IPS DF 4.7 (cell line): ENCODE results near the gene AFG1L.

Experiments used
- DNase-seq: peaks from one replicate; pipeline ENCODE4 v3.0.0-alpha.2; 2013; ENCODE audit warnings: low spot score; ENCODE audit errors: extremely low read depth

AFG1L gene

DNA sequence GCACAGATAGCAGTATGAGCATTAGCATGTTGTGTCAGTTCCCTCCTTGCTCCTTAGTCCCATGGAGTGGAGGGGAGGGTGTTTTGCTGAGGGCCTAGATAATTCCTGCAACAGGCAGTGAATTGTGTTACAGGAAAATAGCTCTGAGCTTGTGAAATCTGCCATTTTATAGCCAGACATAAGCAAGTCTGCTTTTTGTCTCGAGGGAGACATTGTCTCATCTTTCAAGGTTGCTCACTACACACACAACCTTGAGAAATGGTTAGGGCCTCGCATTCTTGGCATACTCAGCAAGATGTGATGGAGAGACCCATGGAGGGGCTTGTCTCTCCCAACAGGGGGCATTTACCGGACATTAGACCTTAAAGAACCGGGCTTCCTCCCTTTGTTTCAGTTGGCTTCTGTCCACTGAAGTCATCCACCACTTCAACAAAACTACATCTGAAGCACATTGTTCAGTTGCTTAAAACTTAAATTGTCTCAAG lies 157.9 kb downstream of the AFG1L start:
- DNase-seq: peak; percentile 2

DNA sequence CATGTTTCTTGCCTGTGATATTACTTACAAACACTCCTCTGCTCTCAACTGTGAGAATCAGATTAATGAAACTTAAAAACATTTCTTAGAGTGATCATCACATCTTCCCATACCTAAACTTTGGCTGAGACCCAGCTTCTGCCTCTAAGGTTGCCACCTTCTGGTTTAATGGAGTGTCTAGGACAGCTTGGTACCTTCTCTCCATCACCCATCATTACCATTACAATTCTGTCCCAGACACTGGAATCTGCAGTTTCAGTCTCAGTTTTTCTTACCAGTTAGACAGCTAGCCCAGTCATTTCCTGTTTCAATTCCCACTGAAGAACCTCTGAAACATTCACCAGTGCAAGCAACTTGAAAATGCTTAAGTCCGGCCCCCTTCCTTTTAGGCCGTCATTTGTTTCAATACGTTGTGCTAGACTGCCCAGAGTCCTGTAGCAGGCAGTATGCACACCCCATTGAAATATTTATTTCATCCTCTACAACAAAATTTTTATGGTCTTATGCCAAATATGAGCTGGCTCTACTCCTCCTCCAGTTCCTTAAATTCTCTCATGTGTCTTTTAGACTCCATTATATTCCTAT lies 158.8 kb downstream of the AFG1L start:
- no peak for DNase-seq

DNA sequence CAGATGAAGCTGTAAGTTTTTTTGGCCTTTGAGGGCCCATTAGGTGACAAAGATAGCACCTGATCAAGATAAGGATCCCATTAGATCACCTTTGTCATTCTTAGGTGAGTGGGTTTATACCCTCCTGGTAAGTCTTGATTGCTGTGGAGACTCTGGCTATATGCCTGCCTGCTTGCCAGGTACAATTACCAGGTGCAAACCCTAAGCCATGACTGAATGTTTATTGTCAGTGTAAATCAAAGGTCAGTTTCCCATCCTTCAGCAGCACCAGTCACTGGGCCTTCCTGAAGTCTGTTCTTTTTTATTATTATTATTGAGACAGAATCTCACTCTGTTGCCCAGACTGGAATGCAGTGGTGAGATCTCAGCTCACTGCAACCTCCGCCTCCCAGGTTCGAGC lies 159.5 kb downstream of the AFG1L start:
- no peak for DNase-seq

DNA sequence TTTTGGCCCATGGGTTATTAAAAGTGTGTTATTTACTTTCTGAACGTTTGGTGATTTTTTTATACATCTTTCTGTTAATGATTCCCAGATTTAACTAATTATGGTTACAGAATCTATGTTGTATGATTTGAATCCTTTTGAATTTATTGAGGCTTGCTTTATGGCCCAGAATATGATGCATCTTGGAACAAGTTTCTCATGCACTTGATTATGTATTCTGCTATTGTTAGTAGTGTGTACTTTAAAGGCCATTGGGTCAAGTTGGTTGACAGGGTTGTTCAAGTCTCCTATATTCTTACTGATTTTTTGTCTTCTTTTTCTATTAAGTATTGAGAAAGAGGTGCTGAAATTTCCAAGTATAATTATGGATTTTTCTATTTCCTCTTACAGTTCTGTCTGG lies 160.8 kb downstream of the AFG1L start:
- no peak for DNase-seq

DNA sequence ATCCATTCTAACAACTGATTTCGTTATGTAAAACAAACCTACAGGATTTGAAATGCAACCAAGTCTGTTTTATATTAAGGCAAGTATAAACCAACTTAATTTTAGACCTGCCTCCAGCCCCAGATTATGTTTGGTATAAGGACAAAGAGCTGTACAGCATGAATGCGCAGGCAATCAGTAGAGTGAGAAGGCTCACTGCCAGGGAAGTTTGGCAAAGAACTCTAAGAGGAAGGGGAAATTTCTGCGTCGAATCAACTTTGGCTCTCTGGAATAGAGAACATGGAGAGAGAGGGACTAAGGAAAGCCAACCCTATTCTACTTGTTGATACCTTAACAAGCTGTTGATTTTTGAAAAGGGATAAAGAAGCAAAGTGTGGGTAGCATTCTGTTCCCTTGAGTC lies 168.9 kb downstream of the AFG1L start:
- DNase-seq: no peak

DNA sequence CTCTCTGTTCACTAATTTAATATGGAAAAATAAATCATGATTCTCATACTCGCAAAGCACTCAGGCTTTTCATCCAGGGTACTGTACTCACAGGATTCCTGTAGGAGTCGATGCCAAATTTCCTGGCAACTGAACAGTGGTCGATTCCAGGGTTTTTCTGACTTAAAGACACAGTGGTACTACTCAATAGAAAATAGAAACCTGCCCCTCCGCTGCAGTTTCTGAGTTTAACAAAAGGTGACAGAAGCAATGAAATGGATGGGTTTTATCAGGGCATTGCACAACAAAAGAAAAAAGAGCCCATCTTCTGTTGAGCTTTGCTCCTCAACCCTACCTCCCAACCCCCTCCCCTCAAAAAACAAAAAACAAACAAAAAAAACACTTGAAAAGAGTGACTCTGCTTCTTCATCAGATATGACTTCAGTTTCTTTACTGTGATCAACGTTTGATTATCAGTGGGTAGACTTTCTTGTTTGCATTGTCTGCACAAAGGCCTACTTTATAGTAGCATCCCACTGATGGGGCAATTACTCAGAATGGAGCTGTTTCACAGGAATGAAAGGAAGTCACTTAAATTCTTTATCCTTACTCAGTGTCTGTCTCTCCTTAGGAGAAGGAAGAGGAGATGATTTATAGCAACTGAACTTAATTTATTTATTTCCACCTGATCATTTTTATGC lies 169.7 kb downstream of the AFG1L start:
- DNase-seq: no peak

DNA sequence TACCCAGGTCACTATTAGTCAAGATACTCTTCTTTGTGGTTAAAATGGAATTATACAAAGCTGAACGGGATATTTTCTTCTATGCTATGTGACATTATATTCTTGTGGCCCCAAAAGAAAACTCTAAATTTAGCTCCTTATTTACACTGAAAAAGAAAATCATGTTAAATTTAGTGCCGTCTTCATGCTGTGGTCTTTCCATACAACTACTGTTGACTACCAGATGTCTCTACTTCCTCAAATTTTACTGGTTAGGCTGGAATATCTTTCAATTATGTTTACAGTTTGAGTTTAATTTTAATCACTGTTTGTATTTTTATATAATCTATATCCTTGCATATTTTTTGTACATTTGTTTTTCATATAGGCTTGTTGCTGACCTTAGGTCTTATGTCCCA lies 170.2 kb downstream of the AFG1L start:
- no peak for DNase-seq

DNA sequence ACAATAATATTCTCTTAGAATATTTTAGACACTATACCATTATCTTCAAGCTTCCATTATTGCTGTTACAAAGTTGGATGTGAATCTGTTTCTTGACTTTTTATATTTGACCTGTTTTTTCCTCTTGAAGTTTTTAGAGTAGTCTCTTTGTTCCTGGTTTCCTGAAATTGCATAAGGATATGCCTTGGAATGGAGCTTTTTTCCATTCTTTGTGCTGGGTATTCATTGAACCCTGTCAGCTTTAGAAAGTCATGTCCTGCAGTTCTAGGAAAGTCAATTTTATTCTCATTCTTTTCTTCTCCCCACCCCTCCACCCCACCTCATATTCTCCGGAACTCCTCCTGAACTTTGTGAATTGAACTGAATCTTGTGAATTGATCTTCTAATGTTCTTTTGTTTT lies 173.5 kb downstream of the AFG1L start:
- DNase-seq: no peak

DNA sequence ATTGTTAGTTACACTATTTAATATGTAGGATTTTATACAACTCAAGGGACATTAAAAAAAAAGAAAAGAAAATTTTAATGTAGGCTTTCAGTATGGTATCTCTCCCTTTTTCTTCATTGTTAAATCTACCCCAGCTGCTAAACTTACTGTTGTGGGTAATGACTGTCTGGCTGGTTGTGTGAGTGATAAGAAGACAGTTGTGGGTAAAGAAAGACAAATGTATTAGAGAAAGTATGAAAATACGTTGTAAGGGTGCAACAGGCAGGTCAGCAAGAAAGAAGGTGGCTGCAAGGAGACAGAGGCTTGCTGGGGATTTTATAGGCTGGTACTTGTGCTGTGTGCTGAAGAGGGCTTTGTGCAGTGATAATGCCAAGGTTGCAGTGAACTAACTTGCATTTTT lies 174.5 kb downstream of the AFG1L start:
- DNase-seq: no peak

DNA sequence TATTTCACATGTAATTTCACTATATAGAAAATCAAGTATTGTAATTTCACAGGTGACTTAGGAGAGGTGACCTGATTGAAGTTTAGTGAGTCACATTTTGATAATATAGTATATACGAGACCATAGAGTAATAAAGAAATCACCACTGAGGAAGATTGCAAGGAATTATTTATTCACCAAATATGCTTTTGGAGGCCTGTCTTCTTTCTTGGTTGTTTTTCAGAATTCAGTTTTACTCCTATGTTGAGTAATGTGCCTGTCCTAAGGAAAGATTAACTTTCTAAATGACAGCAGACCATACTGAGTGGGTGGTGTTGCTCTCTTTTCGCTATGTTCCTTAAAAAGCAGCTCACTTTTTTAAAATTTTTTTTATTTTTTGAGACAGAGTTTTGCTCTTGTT lies 178.3 kb downstream of the AFG1L start:
- no peak for DNase-seq

DNA sequence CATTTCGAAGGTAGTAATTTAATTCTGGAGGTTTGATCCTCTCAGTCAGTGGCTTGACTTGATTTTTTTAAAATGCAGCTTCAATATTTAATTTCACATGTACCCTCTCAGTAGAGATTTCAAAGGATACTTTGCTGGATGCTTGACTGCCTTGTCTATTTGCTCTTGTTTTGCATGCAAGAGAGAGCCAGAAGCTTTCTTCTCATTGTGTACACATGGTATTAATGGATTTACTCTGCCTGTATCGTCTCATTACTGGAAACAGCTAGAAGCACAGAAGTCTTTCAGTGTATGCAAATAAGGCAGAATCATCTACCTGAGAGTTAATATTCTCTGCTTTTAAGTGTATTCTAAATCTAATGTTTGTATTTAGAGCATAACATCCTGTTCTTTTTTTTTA lies 181.5 kb downstream of the AFG1L start:
- no peak for DNase-seq

DNA sequence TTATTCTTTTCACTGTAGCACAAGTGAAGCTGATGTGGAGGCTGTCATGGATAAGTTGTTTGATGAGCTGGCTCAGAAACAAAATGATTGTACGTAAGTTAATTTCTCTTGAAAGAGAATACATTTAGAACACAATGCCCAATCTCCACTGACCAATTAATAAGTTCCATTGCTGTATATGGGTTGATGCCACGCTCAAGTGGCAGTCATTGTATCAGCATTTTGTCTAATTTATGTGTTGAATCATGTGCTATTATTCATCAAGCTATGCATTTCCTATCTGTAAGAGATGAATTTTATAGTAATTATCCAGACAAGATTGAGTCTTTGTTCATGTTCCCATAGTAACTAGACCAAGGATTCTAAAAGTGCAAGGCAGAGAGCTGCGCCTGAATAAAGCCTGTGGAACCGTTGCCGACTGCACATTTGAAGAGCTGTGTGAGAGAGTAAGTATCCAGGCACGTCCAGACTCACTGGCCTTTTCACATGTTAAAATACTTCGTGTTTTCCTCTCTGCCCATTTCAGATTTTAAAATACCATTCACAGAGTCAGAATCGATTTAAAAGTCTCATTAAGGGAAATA lies 182.1 kb downstream of the AFG1L start:
- no peak for DNase-seq

DNA sequence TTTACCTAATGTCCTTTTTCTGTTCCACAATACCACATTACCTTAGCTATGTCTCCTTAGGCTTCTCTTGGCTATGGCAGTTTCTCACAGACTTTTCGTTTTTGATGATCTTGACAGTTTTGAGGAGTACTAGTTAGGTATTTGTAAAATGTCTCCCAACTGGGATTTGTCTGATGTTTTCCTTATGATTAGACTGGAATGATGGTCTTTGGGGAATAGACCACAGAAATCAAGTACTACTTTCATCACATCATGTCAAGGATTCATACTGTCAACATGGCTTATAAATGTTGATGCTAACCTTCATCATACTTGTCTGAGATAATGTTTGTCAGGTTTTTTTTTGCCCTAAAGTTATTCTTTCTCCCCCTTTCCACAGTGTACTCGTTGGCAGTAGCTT lies 187.7 kb downstream of the AFG1L start:
- DNase-seq: no peak

DNA sequence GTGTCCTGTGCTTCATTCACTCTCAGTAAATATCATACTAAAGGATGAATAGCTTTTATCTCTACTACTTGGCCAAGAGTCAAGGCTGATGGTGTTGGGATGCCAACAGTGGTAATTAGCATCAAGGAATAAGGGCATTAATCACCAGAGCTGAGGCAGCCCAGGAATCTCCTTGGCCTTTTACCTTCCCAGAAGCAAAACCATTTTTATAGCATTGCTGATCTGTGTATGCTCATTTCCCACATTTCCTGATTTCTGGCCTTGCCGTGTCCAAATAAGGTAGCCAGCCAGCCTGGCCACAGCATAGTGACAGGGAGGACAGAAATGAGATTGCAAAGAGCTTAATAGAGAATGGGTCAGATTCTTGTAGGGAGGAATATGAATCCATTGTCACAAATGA lies 189.2 kb downstream of the AFG1L start:
- no peak for DNase-seq

DNA sequence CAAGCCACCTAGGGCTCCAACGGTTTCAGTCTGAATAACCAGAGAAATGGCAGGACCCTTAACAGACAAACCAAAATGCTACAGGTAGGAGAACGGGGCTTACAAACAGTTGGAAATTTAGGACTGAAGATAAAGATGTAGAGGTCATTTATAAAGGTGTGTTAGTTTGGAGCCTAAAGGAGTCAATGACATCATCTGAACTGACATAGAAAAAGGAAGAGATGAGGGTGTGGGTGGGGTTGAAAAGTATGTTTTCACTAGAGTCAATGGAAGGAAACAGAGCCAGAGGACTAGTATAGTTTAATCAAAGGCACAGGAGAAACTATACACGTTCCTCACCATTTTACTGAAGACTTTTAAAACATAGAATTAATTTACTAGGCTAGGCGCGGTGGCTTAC lies 194.8 kb downstream of the AFG1L start:
- no peak for DNase-seq

DNA sequence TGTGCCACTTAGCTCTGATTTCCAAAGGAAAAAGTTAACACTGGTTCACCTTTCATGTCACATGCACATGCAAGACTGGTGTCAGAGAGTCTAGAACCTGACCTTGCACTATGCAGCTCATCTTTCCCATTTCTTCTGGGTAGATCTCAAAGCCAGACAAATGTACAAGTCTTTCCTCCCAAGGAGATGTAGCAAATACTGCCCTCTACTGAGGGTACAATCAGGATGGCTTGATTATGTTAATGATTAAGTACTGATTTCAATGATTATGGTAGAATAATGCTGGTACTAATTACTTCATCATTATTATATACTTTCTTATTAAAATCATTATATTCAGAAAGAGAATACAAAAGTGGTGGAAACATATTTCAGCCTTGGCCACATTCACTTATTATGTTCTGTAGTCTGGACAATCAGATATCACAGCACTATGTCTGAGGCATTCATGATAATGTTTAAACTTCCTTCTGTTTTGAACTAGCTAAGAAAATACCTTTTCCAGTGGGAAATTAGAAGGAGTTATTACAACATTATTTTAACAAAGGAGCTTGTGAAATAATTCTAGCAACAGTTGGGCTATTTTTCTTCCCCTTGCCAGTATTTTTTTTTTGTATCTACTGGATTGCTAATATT lies 197.4 kb downstream of the AFG1L start:
- no peak for DNase-seq

DNA sequence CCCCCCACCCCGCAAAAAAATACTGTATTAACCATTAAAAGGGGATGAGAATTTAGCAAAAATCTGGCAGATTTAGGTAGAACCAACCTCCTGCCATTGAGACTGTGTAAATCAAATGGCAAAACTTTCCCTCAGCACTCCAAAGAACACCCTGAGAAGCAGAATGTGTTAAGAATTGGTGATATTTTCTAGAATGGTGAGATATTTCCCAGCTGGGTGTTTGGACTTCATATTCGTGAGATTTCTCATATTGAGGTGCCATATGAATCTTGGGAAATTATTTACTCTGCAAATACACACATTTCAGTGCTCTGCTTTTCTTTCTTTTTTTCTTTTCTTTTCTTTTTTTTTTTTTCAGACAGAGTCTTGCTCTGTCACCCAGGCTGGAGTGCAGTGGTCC lies 199.6 kb downstream of the AFG1L start:
- DNase-seq: no peak

DNA sequence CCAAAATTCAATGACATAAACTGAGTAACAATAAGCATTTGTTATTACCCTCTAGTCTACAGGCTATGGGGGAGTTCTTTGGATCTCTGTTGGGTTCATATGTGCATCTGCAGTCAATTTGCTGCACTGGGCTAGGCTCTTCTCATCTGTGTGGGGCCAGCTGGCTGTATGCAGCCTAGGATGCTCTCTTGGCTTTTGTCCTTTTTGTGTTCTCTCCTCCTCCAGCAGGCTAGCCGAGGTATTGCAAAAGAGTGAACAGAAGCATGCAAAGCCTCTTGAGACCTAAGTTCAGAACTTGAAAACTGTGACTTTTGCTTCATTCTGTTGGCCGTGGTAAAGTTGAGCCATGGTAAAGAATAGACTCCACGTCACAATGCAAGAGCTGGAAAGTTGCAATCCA lies 203.0 kb downstream of the AFG1L start:
- DNase-seq: peak; percentile 60

DNA sequence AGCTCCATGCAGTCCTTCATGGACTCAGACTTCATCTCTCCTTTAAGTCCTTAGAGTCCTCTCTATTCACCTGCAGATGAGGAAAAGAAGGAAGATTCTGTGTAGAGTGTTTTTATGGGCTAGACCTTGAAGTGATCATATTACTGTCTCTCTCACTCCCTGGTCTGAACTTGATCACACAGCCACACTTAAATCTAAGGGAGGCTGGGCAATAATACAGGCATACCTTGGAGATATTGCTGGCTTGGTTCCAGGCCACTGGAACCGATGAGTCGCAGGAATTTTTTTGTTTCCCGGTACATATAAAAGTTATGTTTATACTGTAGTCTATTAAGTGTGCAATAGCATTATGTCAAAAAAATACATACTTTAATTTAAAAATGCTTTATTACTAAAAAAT lies 206.7 kb downstream of the AFG1L start:
- DNase-seq: no peak

DNA sequence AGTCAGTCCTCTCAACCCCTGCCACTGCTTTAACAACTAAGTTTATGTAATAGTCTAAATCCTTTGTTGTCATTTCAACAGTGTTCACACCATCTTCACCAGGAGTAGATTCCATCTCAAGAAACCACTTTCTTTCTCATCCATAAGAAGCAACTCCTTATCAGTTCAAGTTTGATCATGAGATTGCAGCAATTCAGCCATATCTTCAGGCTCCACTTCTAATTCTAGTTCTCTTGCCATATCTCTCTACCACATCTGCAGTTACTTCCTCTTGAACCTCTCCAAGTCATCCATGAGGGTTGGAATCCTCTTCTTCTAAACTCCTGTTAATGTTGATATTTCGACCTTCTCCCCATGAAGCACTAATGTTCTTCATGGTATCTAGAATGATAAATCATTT lies 208.0 kb downstream of the AFG1L start:
- DNase-seq: no peak

DNA sequence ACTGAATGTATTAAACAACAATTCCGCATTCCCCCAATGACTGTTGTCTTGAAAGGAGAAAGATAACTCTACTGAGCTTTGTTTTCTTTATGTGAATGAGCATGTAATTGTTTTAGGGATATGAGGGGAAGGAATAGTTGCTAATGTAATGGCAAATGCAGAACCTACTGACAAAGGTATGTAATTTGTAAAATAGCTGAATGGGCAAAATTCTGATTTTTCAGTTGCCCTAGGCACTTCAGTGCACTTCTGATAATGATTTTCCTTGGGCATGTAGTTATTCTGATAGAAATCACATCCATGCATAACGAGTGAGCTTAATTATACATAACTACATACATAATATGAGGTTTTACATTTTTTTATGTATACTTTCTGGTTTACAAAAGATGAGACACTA lies 212.5 kb downstream of the AFG1L start:
- DNase-seq: no peak

DNA sequence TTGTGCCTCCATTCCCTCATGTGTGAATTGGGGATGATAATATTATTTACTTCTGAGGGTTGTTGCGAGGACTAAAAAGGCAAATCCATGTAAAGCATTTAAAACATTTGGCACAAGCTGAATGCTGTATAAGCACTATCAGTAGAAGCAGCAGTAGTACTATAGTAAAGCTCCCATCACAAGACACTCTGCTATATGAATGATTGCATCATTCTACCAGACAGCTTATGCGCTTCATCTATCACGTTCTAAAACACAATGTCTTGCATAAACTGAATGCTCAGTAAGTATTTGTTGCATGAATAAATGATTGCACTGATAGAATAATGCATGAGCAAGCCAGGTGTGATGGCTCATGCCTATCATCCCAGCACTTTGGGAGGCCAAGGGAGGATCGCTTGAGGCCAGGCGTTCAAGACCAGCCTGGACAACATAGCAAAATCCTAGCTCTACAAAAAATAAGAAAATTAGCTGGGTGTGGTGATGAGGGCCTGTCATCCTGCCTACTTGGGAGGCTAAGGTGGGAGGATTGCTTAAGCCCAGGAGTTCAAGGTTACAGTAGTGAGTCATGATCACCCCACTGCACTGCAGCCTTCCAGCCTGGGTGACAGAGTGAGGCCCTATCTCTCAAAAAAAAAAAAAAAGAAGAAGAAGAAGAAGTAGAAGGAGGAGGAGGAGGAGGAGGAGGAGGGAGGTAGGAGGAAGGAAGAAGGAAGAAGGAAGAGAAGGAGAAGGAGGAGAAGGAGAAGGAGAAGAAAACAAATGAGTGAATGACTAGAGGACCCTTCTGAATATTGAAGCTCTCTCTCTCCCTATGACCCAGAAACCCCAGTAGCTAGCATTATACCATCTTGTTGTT lies 215.8 kb downstream of the AFG1L start:
- no peak for DNase-seq
